Uterus (tissue), 2 donors: Measurements from ENCODE around the gene DLST.

Experiments
- POLR2A ChIP-seq, 2 donors: fragments of 450-650 bp; IDR thresholded peaks; one replicate each; pipeline ENCODE4 v1.6.1; 2016; ENCODE audit warnings: antibody characterized with exemption in 2 of 2, mild to moderate bottlenecking in 1 of 2, moderate library complexity in 1 of 2
- TF ChIP-seq, protein P1 (sequence below), 4 experiments: fragments of 200-600 bp in 2 of 4; fragments of 450-650 bp in 2 of 4; sonication (generic) in 2 of 4; IDR thresholded peaks; one replicate each; pipeline ENCODE4 v1.5.1; 2016 to 2019; ENCODE audit warnings: antibody characterized with exemption in 4 of 4, mild to moderate bottlenecking in 2 of 4, moderate library complexity in 1 of 4

DNA sequence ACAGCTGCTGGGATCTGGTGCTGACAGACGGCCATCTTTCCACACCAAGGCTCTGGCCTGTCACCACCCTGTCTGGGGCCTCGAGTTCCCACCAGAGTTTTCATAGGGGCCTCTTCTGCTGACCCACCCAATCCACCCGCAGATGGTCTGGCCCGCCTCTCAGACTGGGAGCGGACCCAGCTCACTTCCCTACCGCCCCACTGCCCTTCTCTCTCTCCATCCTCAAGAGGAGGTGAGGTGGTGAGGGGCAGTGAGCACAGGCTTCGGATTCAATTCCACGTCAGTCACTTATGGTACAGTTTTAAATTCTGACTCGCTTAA, 53.6 kb downstream of the DLST start:
- TF ChIP-seq, protein P1, sequence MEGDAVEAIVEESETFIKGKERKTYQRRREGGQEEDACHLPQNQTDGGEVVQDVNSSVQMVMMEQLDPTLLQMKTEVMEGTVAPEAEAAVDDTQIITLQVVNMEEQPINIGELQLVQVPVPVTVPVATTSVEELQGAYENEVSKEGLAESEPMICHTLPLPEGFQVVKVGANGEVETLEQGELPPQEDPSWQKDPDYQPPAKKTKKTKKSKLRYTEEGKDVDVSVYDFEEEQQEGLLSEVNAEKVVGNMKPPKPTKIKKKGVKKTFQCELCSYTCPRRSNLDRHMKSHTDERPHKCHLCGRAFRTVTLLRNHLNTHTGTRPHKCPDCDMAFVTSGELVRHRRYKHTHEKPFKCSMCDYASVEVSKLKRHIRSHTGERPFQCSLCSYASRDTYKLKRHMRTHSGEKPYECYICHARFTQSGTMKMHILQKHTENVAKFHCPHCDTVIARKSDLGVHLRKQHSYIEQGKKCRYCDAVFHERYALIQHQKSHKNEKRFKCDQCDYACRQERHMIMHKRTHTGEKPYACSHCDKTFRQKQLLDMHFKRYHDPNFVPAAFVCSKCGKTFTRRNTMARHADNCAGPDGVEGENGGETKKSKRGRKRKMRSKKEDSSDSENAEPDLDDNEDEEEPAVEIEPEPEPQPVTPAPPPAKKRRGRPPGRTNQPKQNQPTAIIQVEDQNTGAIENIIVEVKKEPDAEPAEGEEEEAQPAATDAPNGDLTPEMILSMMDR (IDR thresholded peaks at IDR 0.05): no peak
- no peak for TF ChIP-seq POLR2A (IDR thresholded peaks at IDR 0.05)
